ENCODE measurements around the gene ARMCX1.
"Not testable (repeated sequence)": the region's sequence is repeated elsewhere in the genome, so short reads cannot be mapped to it uniquely, and the experiment has no call there.

The ARMCX1 gene

DNA sequence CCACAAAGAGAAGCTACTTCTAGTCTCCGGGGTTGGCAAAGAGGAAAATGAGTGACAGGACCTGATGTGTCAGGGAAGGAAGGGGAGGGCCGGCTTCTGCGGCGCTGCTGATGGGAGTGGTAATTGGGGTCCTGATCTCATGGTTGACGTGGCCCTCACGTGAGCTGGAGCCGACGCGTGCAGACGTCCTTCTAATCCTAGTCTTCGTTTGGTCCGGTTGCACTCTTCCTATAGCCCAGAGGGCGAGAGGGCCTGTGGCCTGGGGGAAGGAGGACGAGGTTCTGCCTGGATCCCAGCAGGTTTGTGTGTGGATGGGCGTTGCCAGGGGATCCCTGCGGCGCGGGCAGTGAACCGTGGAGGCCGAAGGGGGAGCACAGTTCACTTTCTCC, at the start of gene ARMCX1:
TSS of gene ARMCX1 (plus strand) at position 186 of the 389 bp plus-strand sequence. CDS start 2,384 bp downstream, outside the sequence.
- peak; percentile 25 for DNase-seq (ENCODE audit: low read depth)

DNA sequence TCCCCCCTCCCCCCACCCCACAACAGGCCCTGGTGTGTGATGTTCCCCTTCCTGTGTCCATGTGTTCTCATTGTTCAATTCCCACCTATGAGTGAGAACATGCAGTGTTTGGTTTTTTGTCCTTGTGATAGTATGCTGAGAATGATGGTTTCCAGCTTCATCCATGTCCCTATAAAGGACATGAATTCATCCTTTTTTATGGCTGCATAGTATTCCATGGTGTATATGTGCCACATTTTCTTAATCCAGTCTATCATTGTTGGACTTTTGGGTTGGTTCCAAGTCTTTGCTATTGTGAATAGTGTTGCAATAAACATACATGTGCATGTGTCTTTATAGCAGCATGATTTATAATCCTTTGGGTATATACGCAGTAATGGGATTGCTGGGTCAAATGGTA, 47.4 kb upstream of the ARMCX1 start:
- DNase-seq (ENCODE audit: low read depth) = not testable (repeated sequence)

DNA sequence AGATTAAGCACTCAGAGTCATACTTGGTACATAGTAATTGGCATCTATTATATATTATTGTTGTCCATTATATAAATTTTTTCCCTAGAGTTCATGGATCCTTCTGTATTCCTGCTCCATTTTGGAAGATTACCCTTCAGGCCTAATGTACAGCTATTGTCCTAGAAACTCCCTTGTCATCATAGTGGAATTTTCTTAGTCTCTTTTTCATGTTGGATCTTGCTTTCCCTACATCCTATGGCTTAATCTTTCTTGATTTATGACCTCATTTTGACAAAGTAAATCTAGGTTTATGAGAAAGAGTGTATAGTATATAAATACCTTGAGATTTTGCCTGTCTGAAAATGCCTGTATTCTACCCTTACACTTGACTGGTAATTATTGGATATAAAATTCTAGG, 43.0 kb upstream of the ARMCX1 start:
- no peak for DNase-seq (ENCODE audit: low read depth)

DNA sequence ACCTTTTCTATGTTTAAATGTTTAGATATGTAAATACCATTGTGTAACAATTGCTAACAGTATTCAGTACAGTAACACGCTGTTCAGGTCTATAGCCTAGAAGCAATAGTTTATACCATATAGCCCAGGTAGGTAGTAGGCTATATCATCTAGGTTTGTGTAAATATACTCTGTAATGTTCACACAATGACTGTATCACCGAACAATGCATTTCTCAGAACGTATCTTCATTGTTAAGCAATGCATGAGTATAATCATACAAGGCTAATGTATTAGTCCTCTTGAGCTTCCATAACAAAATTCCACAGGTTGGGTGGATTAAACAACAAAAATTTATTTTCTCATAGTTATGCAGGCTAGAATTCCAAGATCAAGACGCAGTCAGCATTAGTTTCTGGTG, 42.4 kb upstream of the ARMCX1 start:
- DNase-seq (ENCODE audit: low read depth) = no peak

DNA sequence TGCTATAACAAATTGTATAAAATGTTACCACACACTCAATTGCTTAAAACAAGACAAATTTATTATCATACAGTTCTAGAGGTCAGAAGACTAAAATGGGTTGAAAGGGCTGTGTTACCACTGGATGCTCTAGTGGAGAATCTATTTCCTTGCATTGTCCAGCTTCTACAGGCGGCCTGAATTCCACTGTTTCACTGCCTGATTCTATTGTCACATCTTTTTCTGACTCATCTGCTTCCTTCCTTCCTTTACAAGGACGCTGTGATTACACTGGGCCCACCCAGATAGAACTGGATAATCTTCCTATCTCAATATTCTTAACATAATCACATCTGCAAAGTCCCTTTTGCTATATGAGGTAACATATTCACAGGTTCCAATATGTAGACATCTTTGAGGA, 19.4 kb upstream of the ARMCX1 start:
- no peak for DNase-seq (ENCODE audit: low read depth)

DNA sequence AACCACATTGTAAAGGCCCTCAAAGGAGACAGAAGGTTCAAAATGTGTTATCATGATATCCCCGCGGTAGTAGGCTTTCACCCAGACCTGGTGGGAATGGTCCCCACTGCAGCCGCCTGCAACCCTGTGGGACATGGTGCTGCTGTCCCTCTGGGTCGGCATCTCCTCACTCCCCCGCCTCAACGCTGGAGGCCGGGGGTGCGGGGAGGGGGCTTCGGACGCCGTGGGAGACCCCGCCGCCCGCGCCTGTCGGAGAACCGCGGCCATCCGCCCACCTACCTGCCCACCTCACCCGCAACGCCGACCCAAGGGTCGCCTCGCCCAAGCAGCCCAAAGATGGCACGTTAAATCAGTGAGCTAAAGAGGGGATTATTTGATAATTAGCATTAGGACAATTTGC, 11.2 kb upstream of the ARMCX1 start:
- no peak for DNase-seq (ENCODE audit: low read depth)

DNA sequence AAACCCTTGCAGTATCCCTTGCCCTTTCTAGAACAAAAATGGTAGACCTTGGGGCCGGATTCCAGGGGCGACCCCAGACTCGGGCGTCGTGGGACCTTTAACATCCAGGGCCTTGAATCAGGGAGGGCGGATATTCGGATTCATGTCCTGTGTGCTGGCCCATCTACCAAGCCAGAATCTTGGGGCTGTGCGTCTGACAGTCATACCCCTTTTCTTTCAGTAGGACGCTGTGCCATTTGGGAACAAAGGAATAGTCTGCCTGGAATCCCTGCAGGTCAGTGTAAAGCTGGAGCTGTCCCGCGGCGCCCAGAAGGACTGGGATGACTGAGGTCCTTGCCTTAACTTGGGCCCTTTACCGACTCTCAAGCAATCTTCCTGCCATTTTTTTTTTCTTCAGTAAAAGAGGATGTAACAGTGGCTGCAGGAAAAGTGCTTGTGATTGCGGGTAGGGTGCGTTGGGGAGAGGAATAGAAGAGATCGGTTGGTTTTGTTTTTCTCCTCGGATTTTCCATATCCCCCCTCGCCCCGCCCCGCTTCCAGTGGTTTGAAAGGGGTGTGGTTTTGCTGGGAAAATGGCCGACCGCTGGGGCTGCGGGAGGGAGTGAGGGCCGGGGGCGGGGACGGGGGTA, 518 bp downstream of the ARMCX1 start:
- DNase-seq (ENCODE audit: low read depth) = no peak

DNA sequence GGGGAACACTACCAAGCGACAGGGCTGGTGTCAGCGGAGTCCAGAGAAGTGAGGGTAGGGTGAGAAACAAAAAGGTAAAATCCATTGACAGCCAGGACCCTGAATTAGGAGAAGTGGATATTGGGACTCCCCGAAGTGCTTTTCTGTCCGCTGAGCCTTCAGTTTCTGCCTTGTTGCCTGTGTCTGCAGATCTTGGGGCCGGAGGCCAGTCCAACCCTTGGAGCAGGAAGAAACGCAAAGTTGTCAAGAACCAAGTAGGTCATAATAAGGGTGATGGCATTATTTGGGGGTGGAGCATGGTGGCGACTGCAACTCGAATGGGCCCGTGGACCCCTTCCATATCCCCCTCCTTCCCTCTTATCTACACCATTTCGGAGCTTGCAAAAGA, 1.0 kb downstream of the ARMCX1 start:
- no peak for DNase-seq (ENCODE audit: low read depth)

DNA sequence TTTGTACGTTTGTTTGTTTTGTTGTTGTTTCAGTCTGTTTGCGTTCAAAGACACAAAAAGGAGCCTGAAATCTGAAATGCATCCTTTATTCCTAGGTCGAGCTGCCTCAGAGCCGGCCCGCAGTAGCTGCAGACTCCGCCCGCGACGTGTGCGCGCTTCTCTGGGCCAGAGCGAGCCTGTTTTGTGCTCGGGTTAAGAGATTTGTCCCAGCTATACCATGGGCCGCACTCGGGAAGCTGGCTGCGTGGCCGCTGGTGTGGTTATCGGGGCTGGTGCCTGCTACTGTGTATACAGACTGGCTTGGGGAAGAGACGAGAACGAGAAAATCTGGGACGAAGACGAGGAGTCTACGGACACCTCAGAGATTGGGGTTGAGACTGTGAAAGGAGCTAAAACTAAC, 2.4 kb downstream of the ARMCX1 start:
- no peak for DNase-seq (ENCODE audit: low read depth)

DNA sequence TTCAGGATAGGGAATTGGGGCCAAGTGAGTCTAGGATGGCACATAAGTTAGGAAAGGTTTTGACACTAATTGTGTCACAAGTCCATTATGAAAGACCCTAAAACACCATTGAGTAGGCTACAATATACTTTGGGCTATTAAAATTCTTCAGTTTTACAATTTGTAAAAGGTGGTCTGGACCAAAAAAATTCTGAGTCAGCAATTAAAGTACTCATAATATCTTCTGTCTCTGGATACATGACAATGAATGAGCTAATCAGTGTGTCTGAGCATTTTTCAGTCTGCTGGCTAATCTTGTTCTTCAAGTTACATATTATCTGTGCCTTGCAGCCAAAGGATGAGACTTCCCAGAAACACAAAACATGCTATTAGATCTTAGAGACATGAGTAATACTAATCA, 14.3 kb downstream of the ARMCX1 start:
- no peak for DNase-seq (ENCODE audit: low read depth)

DNA sequence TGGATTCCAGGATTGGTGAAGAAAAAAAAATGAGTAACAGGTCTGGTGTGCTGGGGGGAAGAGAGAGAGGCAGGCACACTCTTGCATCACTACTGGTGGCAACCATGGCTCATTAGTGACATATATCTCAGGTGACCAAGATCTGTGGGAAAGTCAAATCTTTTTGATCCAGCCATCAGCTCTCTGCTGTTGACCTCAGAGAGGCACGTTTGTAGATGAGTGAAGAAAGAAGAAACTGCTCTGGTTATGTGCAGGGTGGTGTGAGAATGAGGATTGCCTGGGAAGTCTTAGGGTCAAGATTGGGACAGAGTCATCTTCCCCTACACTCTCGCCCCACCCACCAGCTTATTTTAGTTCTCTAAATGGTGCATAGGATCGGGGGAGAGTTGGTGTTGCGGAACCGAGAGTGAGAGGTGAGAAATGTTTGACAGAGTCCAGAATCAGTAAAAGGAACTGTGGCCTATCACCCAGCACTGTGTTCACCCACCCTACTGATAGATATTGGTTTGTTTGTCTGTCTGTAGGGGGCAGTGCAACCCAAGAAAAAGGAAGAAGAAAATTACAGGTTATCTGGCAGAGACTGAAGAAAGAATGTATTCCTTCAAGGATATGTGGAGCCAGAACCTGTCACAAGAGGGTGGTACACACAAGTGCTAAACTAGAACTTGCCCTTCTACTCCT, 45.5 kb downstream of the ARMCX1 start:
- peak; percentile 9 for DNase-seq (ENCODE audit: low read depth)

DNA sequence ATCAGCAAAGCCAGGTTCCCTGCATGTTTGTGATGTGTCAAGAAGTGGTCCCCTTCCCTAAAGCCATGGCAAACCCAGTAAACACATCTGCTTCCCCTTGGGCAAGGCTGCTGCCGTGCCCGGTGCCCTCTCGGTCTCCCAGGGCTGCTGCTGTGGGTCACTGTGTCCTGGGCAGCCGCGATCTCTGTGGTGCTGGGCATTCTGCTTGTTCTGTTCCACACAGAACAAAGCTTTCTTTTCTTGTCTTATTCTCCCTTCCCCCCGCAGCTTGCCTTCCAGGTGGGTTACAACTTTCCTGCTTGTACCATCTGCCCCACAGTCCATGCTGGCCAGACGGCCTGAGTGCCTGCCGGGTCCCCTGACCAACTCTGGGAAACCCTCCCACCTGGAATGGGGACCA, 49.2 kb downstream of the ARMCX1 start:
- not testable (repeated sequence) for DNase-seq (ENCODE audit: low read depth)

DNA sequence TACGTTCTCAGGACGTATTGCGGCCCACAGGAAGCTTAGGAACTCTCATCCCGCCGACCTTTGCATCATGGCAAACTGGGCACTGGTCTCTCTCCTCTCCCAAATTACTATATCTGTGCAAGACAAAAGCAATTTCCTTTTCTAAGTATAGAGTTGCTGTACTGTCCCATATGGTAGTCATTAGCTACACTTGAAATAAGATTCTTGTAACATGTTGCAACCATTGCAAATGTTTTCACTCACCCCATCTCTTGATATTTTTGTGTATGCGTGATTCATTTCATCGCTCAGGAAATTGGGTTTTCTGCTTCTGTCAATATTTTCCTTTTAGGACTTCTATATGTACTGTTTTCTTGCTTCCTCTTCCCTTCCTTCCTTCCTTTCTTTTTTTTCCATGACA, 51.7 kb downstream of the ARMCX1 start:
- DNase-seq (ENCODE audit: low read depth) = no peak
